GM12892 (cell line): ENCODE results near the gene UNC13D.

Source experiments
- DNase-seq: peaks from one replicate; pipeline ENCODE4 v3.0.0; 2011; ENCODE audit not compliant: insufficient read length
- FAIRE-seq: peaks from 2 replicates; lab custom pipeline; 2011; peaks lifted over from hg19 to GRCh38; lab: Jason Lieb, UNC
- POLR2A ChIP-seq: IDR thresholded peaks from 2 replicates; pipeline ENCODE4 v1.6.1; 2011; ENCODE audit warnings: low read depth, low read length, control low read depth
- POLR2AphosphoS5 ChIP-seq: IDR thresholded peaks from 2 replicates; pipeline ENCODE4 v1.6.1; 2011; ENCODE audit warnings: low read depth, low read length, control low read depth
- TAF1 ChIP-seq: IDR thresholded peaks from 2 replicates; pipeline ENCODE4 v1.6.1; 2011; ENCODE audit warnings: low read depth, mild to moderate bottlenecking, control low read depth, low read length, borderline replicate concordance

Gene UNC13D

DNA sequence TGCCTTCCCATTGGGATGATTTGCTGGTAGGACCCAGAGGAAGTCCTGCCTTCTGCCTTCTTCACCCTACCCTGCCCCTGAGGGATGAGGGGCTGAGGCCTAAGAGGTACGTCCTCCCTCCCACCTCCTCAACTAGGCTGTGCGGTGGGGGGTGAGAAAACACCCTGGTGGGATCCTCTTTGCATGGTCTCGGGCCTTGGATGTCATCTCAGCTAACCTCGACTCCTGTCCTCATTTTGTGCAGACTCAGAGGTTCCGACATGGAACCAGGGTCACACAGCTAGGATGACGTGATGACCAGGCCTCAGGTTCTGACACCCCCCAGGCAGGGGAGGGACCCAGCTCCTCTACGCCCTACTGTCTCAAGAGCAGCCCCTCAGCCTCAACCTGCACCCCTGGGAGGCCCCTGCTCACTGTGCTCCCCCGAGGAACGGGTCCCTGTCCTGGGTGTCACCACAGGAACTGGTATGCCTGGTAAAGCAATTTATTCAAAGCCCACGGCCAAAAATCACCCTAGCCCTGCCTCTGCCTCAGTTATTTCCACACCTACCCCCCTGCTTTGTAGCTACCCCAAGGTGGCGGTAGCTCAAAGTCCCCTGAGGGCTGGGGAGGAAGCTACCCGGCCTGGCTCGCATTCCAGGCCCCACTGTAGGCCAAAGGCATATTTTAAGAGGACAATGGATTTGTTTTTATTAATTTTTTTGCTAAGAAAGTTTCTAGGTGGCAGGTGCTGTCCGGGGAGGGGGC, 17.5 kb downstream of the UNC13D start:
- no peak for DNase-seq
- FAIRE-seq, result no peak
- TF ChIP-seq POLR2AphosphoS5, result no peak

DNA sequence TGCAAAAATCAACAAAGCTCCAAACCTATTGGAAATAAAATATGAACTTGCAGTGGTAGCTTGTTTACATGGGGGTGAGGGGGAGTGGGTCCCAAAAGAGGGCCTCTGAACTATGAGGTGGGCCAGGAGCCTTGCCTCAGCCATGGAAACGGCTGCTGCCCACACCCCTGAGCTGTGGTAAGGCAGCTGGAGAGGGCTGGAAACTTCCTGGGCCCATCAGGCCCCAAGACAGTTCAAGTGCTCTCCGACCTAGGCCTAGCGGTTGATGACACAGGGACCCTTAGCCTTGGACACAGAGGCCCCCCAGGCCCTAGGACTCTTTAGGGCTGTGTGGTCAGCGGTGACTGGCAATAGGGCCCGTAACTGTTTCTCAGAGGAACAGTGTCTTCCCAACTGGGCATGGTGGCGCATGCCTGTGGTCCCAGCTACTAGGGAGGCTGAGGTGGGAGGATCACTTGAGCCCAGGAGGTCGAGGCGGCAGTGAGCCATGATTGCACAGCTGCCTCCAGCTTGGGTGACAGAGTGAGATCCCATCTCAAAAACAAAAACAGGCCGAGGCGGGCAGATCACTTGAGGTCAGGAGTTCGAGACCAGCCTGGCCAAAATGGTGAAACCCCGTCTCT, 18.3 kb downstream of the UNC13D start:
- TF ChIP-seq POLR2AphosphoS5 (0 out of 2 replicates have a peak, but pooled peaks have one; percentile 17), TAF1 (no peak), POLR2A (no peak)
- FAIRE-seq (no peak), DNase-seq (no peak)

DNA sequence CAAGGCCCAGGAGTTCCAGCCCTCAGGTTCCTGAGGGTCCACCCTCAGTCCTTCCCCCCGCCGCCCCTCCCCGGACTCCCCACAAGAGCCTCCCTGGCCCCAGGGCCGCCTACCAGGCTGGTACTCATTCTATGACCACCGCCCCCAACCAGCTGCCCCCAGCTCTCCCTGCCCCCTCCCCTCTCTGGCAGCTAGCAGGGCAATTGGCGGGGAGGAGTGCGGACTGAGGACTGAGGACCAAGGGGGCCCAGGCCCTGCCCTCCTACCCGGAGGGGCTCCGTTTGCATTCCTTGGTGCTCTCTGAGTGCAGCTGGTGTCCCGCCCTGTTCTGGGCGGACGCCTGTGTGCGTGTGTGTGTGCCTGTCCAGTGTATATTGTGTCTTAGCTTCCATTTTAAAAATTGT, 19.1 kb downstream of the UNC13D start:
- TF ChIP-seq POLR2A (no peak), POLR2AphosphoS5 (no peak), TAF1 (no peak)
- FAIRE-seq, result no peak
- DNase-seq, result no peak

DNA sequence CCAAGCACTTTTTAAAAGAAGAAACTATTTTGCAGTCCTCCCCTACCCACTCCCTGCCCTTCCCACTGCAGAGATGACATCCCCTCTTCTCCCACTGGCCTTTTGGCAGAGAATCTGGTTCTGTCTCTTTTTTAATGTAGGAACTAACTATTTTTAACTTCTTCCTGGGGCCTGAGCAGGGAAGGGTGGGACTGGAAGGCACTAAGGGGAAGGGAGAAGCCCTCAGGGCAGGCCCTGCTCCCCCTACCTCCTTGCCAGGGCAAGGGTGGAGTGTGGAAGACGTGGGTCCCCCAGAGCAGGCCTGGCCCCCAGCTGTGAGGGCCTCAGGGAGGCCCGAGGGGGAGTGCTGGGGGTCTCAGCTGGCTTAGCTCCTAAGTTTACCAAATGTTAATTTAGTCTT, 19.5 kb downstream of the UNC13D start:
- TF ChIP-seq POLR2AphosphoS5 (no peak), POLR2A (no peak), TAF1 (no peak)
- FAIRE-seq (no peak), DNase-seq (no peak)

DNA sequence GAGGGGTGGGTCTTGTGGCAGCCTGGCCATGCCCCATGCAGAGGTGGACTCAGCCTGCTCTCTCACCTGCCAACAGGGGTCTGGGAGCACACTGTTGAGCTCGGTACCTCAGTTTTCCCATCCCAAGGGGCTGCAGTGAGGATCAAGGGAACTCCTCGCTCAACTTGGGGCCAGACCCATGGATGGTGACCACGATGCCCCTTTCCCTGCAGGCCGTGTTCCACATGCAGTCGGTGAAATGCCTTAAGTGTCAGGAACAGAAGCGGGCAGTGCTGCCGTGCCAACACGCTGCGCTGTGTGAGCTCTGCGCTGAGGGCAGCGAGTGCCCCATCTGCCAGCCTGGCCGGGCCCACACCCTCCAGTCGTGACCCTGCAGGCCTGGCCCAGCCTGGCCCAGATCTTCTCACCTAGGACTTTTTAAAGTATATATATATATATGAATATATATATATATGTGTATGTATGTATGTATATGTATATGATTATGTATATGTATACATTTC, 20.1 kb downstream of the UNC13D start:
- DNase-seq, result no peak
- no peak for TF ChIP-seq POLR2AphosphoS5
- TF ChIP-seq POLR2A, result 0 out of 2 replicates have a peak, but pooled peaks have one; percentile 12
- TF ChIP-seq TAF1, result no peak
- FAIRE-seq, result no peak

DNA sequence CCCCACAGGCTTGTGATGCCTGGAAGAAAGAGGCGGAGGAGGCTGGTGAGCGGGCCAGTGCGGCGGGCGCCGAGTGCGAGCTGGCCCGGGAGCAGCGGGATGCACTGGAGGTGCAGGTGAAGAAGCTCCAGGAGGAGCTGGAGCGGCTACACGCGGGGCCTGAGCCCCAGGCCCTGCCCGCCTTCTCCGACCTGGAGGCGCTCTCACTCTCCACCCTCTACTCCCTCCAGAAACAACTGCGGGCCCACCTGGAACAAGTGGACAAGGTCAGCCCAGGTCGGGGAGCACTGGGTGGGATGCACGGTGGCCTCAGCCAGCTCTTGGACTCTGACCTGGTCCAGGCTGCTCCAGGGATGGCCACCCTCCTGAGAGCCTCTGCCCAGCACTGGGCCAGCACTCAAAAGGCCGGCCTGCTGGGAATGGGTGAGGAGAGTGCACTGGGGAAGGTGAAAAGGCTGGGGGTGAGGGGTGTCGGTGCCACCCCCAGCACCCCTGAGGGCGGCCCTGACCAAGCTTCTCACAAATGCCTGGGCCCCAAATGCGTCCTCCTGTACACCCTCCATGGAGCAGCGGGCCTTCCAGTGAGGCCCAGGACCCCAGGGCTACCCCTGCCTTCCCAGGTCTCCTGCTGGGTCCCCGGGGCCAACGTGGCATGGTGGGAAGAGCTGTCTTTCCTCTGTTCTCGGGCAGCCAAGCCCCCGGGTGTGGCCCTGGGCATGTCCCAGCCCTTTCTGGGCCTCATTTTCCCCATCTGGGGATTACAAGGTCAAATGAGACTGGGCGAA, 20.8 kb downstream of the UNC13D start:
- FAIRE-seq, result no peak
- TF ChIP-seq TAF1, result no peak
- TF ChIP-seq POLR2AphosphoS5, result no peak
- peak; percentile 31; the same call in 1 of the 2 replicates for TF ChIP-seq POLR2A
- no peak for DNase-seq

DNA sequence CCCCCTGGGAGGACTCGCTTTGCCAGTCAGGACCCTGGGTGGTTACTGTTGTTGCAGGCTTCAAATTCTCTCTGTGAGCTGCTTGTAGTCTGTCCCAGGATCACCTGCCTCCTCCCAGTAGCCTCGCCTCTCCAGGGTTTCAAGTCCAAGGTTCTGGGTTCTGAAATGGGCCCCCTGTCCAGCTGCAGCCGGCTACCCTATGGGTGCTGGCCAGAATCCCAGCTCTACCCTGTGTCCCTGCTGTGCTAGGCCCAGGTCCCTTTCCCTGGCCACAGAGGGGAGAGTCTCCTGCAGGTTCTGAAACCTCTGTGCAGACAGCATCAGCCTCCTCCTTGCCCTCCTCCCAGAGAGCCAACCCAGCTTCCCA, 21.4 kb downstream of the UNC13D start:
- DNase-seq (no peak), FAIRE-seq (no peak)
- TF ChIP-seq TAF1, result no peak
- TF ChIP-seq POLR2A, result no peak
- TF ChIP-seq POLR2AphosphoS5, result no peak

DNA sequence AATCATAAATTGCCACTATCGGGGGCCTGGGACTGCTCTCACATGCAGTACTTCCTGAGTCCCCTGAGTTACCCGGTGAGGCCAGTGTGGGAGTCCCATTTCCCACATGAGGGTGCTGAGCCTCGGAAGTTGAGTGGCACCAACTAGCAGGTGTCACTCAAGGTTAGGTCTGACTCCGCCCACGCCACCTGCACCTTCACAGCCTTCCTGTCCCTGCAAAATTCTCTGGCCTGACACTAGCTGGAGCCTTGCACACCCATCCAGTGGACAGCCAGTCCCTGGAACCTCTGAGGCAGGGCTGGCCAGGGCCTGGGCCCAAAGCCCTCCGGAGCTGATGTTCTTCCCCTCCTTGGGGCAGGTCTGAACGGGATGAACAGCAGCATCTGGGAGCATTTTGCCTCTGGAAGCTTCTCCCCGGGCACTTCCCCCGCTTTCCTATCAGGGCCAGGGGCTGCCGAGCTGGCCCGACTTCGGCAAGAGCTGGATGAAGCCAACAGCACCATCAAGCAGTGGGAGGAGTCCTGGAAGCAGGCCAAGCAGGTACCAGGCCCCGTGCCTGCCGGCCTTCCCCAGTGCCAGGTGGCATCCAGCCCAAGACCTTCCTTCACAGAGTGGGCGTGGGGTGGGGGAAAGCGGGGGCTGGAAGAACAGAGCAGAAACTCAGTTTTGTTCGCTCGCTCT, 21.9 kb downstream of the UNC13D start:
- DNase-seq (no peak), FAIRE-seq (no peak)
- TF ChIP-seq TAF1 (no peak), POLR2AphosphoS5 (no peak), POLR2A (no peak)

DNA sequence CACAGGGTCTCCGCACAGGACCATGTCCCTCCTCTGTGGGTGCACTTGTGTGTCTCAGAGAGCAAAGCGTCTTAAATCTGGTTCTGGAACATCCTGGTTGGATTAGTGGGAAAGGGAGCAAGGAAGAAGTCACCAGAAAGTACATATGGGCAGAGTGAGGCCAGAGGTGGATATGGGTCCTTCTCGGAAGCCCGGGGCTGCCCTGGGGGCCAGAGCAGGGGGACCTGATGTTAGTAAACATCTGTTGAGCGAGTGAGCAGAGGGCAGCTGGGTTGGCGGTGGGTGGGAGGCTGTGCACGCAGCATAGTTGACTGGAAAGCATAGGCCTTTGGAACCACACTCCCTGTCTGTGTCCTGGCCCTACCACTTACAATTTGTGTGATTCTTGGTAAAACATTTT, 22.7 kb downstream of the UNC13D start:
- TF ChIP-seq TAF1 (no peak), POLR2A (no peak), POLR2AphosphoS5 (no peak)
- DNase-seq, result no peak
- no peak for FAIRE-seq

DNA sequence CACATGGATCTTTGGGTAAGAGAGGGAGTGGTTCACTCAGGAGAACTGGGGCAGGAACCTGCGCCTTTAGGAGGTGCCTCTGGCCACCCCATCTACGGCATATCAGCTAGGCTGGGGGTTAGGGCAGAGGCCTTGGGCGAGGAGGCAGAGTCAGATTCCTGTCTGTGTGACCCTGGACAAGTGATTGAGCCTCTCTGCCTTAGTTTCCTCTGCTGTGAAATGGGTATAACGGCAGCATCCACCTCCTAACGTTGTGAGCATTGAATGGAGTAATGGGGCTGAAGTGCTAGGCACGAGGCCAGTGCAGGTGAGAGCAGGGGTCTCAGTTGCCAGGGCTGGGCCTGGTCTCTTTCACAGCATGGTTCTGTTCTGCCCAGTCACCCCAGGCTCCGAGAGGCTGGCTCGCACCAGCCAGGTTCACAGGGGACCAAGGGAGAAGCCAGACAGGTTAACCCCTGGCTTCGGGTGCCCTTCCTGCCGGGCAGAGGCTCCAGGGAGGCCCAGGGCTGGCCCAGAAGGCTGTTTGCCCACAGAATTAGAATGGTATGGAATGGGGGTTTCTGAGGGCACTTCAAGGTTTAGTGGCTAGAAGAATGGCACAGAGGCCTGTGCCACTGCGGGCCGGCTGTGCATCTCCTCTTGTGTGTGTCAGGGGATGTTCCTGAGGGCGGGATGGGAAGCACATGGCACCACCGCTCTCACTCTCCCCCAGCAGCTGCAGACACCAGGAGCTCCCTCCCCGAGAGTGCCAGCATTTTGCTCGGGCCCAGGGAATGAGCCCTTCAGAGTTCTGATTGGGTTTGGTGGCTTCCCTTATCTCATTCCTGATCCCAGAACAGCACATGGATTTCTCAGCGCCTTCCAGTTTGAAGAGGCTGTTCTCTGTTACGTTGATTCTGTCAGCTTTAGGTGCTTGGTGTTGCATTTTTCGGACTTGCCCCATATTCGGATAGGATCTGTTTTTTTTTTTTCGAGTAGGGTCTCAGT, 23.8 kb downstream of the UNC13D start:
- FAIRE-seq (no peak), DNase-seq (no peak)
- no peak for TF ChIP-seq TAF1
- TF ChIP-seq POLR2AphosphoS5, result no peak
- TF ChIP-seq POLR2A, result no peak
